Hepatocyte (in vitro differentiated cells): ENCODE data around the gene CERK.

Experiments used
- CTCF ChIP-seq: fragments of 200-600 bp; sonication (generic); IDR thresholded peaks from 2 replicates; pipeline ENCODE4 v1.5.1; 2016; ENCODE audit warnings: antibody characterized with exemption, mild to moderate bottlenecking; ENCODE audit not compliant: poor library complexity
- EZH2 ChIP-seq: fragments of 200-600 bp; sonication (generic); IDR thresholded peaks from 2 replicates; pipeline ENCODE4 v1.6.1; 2016; ENCODE audit warnings: antibody characterized with exemption, mild to moderate bottlenecking, borderline replicate concordance
- EZH2phosphoT487 ChIP-seq: fragments of 200-600 bp; sonication (generic); IDR thresholded peaks from one replicate; pipeline ENCODE4 v1.6.1; 2018; ENCODE audit warnings: antibody characterized with exemption, mild to moderate bottlenecking, low read depth, moderate library complexity; ENCODE audit not compliant: unreplicated experiment, severe bottlenecking

DNA sequence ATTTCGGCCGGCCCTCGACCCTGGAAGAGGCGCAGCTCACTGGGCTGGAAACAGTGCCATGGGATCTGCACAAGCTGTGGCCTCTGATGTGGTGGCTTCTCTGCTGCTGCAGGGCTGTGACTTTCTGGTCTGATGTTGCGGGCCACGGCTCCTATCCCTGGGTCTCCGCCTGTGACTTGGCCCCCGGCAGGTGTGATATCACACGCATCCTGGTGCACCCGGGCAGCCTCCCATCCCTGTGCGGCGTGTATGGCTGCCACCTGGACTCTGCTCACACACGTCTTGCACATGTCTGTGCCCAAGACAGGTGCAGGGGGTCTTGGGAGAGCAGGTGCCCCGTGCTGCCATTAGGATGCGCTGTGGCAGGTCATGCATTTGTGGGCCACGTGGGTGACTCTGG, 86.7 kb downstream of the CERK start:
- TF ChIP-seq CTCF (no peak), EZH2 (no peak), EZH2phosphoT487 (no peak)
